ENCODE measurements around the gene DHDDS.

DHDDS gene

GRCh38 chr1:26470878-26471497 lies 38.9 kb downstream of the DHDDS start:
- H3K4me3 ChIP-seq (replicated peaks; ENCODE audit: low read depth, low read length), result peak overlapping the region; percentile 70

GRCh38 chr1:26471498-26472319 lies 39.6 kb downstream of the DHDDS start:
- TF ChIP-seq, protein P1, sequence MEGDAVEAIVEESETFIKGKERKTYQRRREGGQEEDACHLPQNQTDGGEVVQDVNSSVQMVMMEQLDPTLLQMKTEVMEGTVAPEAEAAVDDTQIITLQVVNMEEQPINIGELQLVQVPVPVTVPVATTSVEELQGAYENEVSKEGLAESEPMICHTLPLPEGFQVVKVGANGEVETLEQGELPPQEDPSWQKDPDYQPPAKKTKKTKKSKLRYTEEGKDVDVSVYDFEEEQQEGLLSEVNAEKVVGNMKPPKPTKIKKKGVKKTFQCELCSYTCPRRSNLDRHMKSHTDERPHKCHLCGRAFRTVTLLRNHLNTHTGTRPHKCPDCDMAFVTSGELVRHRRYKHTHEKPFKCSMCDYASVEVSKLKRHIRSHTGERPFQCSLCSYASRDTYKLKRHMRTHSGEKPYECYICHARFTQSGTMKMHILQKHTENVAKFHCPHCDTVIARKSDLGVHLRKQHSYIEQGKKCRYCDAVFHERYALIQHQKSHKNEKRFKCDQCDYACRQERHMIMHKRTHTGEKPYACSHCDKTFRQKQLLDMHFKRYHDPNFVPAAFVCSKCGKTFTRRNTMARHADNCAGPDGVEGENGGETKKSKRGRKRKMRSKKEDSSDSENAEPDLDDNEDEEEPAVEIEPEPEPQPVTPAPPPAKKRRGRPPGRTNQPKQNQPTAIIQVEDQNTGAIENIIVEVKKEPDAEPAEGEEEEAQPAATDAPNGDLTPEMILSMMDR (IDR thresholded peaks at IDR 0.05; ENCODE audit: low read length, missing control alignments), result no peak
- H3K4me3 ChIP-seq (replicated peaks; ENCODE audit: low read depth, low read length), result peak overlapping the region; percentile 70
- DNase-seq (ENCODE audit: low read depth), result peak; percentile 74

More at GRCh38 chr1:26470878-26471497, 38.9 kb downstream of the DHDDS start:
- TF ChIP-seq, protein P1 (IDR thresholded peaks at IDR 0.05; ENCODE audit: low read length, missing control alignments), result no peak
- no peak for DNase-seq (ENCODE audit: low read depth)

GRCh38 chr1:26472320-26472900 lies 40.3 kb downstream of the DHDDS start, which contains the start of gene HMGN2:
HMGN2 (plus strand) TSS chr1:26472440; CDS start chr1:26472613, 173 bp downstream.
- H3K4me3 ChIP-seq (replicated peaks; ENCODE audit: low read depth, low read length), result peak within 1 kb of the TSS; percentile 70
- TF ChIP-seq, protein P1 (IDR thresholded peaks at IDR 0.05; ENCODE audit: low read length, missing control alignments), result no peak
- DNase-seq (ENCODE audit: low read depth), result peak; percentile 85

DNA sequence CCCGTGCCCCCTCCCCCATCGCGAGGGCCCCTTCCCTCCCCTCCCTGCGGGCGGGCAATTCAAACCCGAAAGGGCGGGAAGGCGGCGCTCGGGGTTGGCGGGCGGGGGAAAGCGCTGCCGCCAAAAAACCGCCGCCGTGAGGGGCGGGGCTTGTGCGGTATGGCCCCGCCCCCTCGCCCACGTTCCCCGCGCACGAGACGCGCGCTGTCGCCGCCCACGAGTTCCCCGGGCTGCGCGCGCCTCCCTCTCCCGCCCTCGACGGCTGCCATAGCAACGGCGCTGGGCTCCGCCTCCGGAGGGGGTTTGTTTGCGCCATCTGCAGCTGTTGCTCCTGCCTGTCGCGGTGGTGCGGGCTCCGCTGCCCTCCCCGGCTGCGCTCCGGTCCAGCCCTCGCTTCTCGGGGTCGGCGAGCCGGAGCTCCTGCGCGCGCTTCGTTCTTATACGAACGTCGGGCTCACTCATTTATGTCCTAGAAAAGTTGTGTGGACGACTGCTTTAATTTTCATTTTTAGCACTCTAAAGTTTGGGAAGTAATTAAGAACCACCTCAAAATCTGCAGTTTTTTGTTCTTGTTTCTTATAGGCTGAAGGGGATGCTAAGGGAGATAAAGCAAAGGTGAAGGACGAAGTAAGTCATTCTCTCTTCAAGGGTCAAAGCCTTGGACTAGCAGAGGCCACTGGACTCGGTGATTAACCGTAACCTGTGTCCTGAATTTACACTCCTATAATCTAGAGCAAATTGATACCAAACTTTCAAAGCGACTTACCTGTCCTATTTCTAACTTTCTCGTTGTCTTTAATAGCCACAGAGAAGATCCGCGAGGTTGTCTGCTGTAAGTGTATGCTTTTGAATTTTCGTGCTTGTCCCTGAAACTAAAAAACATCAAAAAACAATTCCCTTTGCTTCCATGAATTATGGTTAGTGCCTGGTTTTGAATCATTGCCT lies 41.1 kb downstream of the DHDDS start:
- TF ChIP-seq, protein P1 (IDR thresholded peaks at IDR 0.05; ENCODE audit: low read length, missing control alignments), result no peak
- peak overlapping the region; percentile 70 for H3K4me3 ChIP-seq (replicated peaks; ENCODE audit: low read depth, low read length)
- DNase-seq (ENCODE audit: low read depth), result peak; percentile 96

- H3K4me3 ChIP-seq (replicated peaks; ENCODE audit: low read depth, low read length), result no peak overlapping the region
- TF ChIP-seq, protein P1 (IDR thresholded peaks at IDR 0.05; ENCODE audit: low read length, missing control alignments), result no peak
- DNase-seq (ENCODE audit: low read depth), result no peak
These were observed 42.7 kb downstream of the DHDDS start for GRCh38 chr1:26474818-26475217.

DNA sequence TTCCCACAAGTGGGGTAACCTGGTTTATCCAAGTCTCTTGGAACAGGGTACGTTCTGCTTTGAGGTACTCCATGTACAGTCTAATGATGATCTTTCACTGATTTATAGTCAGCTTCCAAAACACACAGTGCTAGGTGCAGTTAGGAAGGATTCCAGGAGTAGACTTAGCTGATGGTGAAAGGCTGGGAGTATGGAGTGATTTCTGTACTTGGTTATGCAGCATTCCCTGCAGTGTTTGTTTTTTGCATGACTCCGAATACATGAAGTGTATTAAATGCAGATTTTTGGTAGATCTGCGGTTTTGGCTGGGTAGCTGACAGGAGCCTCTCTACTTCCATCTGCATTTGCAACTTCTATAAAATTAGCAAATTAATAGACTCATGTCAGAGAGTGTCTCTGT lies 43.9 kb downstream of the DHDDS start:
- DNase-seq (ENCODE audit: low read depth), result no peak
- TF ChIP-seq, protein P1 (IDR thresholded peaks at IDR 0.05; ENCODE audit: low read length, missing control alignments), result no peak
- no peak overlapping the region for H3K4me3 ChIP-seq (replicated peaks; ENCODE audit: low read depth, low read length)
